HG03521 (cell line): Measurements from ENCODE around the gene ZNF219.

Experiments
- ATAC-seq: cut with Tn5 transposase; IDR thresholded peaks from one replicate; pipeline ENCODE4 v1.9.1; 2021; ENCODE audit warnings: mild to moderate bottlenecking, moderate library complexity; ENCODE audit not compliant: unreplicated experiment

Gene ZNF219

DNA sequence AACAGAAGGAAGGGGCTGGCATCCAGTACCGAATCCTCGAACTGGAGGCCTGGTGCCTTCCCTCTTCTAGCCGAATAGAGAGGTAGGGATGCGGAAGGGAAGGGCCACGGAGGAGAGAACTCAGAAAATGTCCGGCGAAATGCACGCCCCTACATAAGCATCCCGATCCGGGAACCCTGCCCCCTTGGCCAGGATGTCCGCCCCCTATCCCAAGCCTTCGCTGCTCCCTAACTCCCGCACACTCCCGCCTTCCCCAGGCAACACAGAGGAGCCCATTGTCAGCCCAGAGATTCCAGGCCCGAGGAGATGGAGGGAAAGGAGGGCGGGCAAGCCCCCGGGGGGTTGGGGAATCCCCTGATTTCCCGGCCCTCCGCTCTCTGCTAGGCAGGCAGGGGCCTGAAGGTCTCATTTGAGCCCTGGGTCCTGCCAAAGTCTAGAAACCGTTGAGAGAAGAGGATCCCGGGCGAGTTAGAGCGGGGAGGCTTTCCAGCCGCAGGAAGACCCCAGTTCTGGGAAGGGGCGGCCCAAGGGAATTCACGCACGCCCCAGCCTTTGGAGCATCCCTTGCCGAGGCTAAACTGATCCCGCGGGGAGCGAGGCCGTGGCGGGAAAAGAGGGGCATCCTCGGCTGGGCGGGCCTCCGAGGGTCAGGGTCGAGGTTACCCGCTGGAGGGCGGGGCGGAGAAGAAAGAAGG is 28.9 kb downstream of the ZNF219 start:
- no peak for ATAC-seq

DNA sequence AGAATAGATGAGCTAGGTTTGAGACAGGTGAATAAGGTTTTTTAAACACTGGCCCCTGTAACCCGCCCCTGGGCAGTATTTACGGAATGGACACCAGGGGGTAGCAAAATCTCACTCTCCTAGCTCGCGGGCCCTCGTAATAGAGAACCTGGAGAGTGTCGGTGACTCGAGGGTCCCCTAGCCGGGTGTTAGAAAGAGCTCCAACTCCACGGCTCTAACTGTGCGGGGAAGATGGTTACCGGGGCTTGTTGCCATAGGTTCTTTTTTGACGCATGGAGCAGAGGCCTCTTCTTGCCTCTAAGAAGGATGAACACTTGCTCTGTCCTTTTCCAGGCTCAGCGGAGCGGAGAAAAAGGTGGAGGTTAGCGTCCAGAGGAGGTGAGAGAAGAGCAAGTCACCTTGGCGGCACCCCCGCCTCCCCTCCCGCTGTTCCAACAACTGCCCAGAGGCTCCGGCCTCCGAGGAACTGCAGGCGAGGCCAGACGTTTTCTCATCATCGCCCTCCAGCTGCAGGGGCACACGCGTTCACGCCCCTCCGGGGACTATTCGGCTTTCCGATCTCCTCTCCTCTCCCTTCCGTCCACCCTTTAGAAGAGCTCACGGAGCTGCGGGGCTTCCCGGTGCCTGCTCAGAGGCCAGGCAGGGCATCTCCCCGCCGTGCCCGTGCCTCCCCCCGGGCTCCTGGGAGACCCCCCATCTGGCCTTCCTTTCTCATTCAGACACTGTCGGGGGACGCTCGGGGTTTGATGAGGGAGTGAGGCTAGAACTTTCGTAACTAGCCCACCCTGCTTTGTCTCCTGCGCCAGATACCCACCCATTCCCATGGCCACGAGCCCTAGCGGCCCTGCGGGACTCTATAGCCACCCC is 29.7 kb downstream of the ZNF219 start:
- no peak for ATAC-seq

GRCh38 chr14:21066882-21067502 is 31.5 kb downstream of the ZNF219 start:
- no peak for ATAC-seq

DNA sequence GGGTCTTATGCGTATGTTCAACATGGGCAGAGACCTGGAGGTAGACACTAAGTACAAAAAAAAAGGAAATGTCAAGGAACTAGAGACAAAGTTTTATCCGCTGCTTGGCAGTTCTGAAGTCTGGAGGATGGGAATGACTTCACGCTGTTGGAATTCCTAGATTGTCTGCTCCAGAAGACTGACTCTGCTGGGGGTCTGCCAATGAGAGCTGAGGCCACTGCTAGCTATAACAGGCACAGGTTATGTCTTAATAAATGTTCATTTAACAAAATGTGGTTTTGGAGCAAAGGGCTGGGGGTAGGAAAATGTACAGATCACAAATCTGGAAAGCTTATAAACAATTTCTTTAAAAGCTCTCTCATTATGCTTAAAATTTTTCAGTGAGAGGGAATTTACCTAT is 35.0 kb downstream of the ZNF219 start:
- no peak for ATAC-seq

DNA sequence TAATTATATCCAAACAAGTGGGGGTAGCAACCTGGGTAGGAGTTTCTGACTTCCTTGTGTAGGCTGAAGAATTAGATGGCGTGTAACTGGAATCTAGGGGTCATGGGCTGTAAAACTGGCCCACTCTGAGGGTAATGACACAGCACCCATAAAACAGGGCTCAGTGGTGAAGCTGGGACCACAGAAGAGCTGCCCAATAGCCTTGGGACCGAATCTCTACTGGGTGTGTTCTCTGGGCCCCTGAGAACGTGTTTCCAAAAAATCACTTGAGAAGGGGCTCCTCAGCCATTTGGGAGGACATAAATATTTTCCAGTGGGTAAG is 37.1 kb downstream of the ZNF219 start:
- no peak for ATAC-seq

DNA sequence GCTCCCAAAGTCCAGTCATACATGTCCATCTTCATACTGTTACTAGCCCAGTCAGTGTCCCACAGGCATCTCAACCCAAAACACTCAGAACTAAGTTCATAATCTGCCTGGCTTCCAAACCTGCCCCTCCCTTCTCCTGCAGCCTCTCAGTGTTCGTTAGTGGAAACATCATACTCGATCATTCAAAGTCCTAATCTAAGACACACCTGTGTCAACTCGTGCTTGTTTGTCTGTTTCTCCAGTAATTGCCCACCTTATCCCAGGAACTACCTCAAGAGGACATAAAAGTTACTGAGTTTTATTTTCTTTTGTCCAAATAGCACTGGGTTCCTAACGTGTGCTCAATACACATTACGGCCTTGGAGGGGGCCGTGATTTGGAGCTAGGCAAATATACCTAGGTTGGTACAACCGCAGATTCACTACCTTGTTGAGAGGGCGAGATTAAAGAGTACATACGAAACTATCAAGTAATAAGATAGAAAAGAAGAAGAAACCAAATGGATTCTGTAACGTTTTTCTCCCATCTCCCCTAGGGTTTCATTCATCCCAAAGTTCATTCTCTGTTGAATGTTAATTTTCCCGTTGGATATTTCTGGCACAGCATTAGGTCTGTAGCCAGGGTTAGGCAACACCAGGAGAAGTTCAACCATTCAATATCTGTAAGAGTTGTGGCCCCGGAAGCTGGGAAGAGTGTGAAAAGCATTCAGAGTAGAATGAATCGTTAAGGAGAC is 37.7 kb downstream of the ZNF219 start:
- ATAC-seq: no peak

DNA sequence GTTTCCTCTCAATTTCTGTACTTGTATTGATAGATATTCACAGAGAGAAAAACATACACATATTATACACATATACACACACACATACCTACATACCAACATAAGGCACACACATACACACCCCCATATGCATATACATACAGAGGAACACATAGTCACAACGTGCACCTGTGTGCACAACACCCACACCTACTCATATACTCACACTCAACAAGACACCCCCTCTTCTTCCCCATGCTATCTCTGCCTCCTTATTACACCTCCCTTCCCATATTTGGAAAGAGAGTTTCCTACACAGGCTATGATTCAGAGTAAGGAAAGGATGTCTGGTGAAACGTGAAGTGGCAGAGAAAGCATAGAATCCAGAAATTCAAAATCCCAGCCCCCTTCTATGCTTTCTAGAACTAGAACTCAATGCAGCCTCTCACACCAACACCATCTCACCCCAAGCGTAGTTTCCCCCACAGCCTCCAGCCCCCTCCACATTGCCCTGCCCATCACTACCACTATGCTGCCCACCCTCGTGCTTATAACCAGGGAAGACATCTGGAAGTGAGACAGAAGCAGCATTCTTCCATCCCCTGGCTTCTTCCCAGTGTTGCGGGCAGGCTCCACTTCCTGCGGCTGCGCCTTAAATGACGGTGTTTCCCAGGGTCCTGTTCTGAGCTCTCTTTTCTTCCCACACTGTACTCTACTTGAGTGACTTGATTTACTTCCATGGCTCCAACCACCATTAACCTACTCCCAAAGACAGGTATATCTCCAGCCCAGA is 38.4 kb downstream of the ZNF219 start:
- no peak for ATAC-seq

DNA sequence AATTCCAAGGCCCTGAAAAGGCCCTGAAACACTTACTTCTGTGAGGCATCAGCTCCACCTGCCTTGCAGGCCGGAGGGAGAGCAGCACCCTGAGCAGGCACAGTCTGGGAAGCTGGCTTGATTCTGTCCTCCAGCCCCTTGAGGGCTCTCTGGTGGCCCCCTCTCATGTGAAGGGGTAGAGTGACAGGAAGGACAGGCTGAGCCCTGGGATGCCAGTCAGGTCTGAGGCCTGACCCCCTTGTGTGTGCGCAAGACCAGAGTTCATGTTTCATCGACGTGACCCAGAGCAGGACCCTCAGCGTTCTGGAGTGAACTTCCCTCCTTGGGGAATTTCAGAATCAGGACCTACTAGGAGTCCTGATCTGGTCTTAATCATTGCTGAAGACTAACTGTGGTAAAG is 39.6 kb downstream of the ZNF219 start:
- no peak for ATAC-seq

GRCh38 chr14:21057803-21058675 is 40.4 kb downstream of the ZNF219 start, which contains the start of gene RNASE8:
Gene RNASE8, plus strand, starts transcription at chr14:21057822. Its CDS starts 71 bp downstream, at chr14:21057893.
- no peak for ATAC-seq

DNA sequence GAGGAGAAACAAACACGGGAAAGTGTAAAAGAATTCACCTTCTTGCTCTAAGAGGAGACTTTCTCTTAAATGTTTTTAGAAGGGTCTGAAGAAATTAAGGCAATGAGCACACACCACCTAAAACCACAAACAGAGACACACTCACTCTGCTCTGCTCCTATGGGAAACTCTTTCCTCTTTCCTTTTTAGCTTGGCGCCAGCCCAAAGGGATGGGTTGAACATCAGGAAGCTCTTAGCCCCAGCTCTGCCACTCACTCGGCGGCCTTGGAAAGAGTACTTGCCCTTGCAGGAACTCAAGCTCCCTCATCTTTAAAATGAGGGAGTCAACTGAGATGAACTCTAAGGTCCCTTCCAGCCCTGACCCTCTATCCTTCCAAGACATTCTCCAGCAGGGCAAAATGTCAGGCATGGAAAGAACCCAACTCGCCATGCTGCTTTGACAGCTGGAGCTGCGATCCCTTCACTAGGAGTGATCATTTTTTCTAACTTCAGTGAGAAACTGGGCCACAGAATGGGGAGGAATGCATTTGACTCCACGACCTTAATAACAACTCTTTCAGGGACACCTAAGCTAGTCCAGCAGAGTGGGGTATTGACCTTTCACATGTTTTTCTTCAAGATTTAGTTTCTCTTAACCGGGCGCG is 41.8 kb downstream of the ZNF219 start:
- no peak for ATAC-seq

- ATAC-seq: no peak
Measured at GRCh38 chr14:21055432-21056117, 42.9 kb downstream of the ZNF219 start.

DNA sequence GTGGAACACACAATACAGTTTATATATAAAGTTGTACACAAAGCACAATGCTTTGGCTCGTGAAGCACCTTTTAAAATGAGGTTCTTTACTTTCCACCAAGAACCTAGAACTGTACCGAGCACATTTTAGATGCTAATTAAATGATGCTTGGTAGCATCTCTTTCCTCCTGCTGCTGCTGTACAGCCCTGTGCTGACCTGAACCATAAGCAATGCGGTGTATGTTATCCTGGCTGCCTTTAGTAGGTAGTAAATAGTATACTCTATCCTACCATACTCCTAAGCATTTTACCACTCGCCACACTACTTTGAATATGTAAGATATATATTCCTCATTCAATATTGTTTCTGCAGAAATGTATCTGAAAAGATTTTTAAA is 43.7 kb downstream of the ZNF219 start:
- no peak for ATAC-seq

DNA sequence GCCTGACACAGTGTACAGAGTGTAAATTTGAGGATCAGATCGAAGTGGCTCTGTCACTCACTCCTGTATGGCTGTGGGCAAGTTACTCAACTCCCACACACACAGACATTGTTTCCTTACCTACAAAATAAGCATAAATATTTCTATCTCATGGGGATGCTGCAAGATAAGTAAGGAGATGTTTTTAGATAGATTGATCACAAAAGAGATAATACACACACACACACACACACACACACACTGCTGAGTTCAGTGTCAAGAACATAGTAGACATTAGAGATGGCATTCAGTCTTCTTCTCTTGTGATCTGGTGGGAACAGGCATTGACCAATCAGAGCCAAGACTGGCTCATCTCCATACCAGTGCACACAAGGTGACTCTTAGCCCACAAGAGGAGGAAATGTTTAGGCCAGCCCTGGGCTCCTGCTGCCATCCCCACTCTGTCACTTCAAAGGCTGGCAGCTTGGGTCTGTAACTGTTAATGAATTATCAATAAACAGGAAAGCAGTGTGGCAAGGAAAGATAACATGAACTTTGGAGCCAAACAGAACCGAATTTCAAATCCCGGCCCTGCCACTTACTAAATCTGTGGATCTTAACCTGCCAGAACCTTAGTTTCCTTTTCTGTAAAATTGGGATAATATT is 44.2 kb downstream of the ZNF219 start:
- no peak for ATAC-seq

- no peak for ATAC-seq
Measured at GRCh38 chr14:21053184-21054122, 45.0 kb downstream of the ZNF219 start.

DNA sequence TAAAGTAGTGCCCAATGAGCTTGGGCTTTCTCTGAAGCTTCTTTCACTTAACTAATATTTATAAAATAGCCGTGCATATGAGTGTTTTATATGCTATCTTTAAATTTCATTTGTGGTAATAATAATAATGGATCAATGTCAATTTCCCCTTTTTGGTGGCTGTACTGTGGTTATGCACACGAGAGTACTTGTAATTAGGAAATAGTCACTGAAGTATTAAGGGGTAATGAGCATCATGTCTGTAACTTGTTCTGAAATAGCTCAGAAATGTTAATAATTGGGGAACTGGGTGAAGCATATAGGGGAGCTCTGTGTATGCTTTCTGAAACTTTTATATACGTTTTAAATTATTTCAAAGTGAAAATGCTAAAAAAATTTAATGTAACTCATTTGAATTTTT is 47.9 kb downstream of the ZNF219 start:
- no peak for ATAC-seq

DNA sequence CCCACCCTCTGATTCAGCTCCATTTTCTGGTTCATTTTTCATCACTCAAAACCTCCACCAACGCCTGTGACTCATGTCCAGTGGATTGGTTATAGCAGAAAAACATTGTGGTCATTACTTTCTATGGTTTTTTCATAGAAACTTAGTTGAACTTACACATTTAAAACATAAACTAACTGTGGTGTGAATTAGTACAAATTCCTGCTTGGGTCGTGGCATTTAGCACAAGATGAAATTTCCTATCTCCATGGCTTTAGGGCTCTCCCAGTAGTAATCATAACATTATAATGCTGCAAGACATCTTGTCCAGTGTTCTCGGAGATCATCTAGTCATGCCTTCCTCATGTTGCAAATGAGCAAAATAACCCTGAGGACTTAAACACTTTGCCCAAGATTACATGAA is 49.2 kb downstream of the ZNF219 start:
- ATAC-seq: no peak

DNA sequence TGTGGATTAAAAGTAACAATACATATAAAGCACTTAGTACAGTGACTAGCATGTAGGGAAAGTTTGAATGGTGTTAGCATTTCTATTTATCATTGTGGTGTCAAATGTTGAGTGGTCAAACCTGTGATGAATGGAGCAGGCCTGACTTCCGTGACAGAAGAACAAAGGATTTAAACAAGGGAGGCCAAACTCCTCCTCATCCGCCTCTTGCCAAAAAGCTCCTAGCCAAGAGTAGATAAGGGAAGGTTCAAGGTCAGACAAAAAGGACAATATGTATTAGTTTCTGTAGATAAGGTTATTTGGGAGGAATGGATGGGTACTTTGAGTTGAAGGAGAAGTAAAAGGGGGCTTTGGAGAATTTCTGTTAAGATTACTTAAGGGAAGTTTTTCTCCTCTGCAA is 49.8 kb downstream of the ZNF219 start:
- no peak for ATAC-seq
